ENCODE measurements around the gene PRR20G. TPM values are rescaled to one million over a fixed set of nuclear protein-coding genes. Genes with fewer than 3 reads are reported as not detected.

PRR20G gene
- polyA plus RNA-seq, 1 experiment = not detected

DNA sequence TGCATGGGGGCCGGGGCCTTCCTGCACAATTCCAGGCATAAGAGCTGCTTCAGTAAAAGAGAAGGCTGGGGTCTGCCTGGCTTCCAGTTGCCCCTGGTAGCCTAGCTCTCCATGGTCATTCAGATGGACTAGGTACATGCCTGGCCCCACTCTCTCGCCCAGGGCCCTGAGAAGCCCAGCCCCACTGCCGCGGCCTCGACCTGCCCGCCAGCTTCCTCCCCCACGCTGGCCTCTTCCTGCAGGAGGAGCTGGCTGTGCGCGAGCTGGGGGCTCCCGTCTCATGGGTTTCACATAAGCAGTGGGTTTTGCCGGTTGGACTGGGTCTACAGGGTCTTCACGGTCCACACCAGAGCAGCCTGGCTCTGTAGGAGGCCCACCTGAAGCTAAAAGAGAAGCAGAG, 3.6 kb downstream of the PRR20G start:
- ChIA-PET POLR2A (no interaction called here), CTCF (interaction anchor here (0.6 kb wide), 1 partner anchor 63 kb away, joined by 3 read pairs; no protein-coding TSS in a partner anchor)
- DNase-seq (ENCODE audit: low read depth) = no peak
- no peak for TF ChIP-seq CTCF (IDR thresholded peaks at IDR 0.05; ENCODE audit: insufficient read depth, low read depth, low read length)
- Histone ChIP-seq H3K4me3 (ENCODE audit: low read depth, low read length) (no peak overlapping the region), H3K27me3 (ENCODE audit: control insufficient read depth, insufficient read depth, low read length) (no peaks in the 10 kb centered on the region), H3K36me3 (ENCODE audit: control insufficient read depth, insufficient read depth, low read length) (no peaks in the 10 kb centered on the region)

GRCh38 chr3:127277561-127277960, 10.3 kb downstream of the PRR20G start:
- H3K27me3 ChIP-seq (ENCODE audit: control insufficient read depth, insufficient read depth, low read length) = no peaks in the 10 kb centered on the region
- no peak for DNase-seq (ENCODE audit: low read depth)
- H3K36me3 ChIP-seq (ENCODE audit: control insufficient read depth, insufficient read depth, low read length) = no peaks in the 10 kb centered on the region
- no peak for TF ChIP-seq CTCF (IDR thresholded peaks at IDR 0.05; ENCODE audit: insufficient read depth, low read depth, low read length)
- H3K4me3 ChIP-seq (ENCODE audit: low read depth, low read length) = no peak overlapping the region
- POLR2A ChIA-PET = no interaction called here
- CTCF ChIA-PET = interaction anchor here (1.7 kb wide), 1 partner anchor 11 kb away, joined by 4 read pairs; no protein-coding TSS in a partner anchor

- POLR2A ChIA-PET = no interaction called here
- no peaks in the 10 kb centered on the region for H3K27me3 ChIP-seq (ENCODE audit: control insufficient read depth, insufficient read depth, low read length)
- CTCF ChIA-PET = no interaction called here
- H3K4me3 ChIP-seq (ENCODE audit: low read depth, low read length) = no peak overlapping the region
- TF ChIP-seq CTCF (IDR thresholded peaks at IDR 0.05; ENCODE audit: insufficient read depth, low read depth, low read length) = no peak
- H3K36me3 ChIP-seq (ENCODE audit: control insufficient read depth, insufficient read depth, low read length) = no peaks in the 10 kb centered on the region
- no peak for DNase-seq (ENCODE audit: low read depth)
These were observed 10.9 kb downstream of the PRR20G start for GRCh38 chr3:127276995-127277394.

DNA sequence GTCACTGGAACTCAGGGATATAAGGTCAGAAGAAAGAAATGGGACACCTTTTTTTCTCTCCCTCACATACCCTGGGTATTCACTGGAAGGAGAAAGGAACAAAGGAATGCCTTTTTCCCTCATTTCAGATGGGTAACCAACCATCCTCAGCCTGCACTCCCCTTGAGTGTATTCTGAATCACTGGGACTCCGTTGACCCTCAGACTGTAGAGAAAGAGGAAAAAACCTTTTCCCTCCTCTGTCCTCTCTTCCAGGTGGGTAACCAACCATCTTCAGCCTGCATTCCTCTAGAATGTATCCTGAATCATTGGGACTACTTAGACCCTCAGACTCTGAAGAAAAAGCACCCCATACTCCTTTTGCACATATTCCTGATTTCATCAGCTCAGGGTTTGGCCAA, 11.4 kb downstream of the PRR20G start:
- POLR2A ChIA-PET = no interaction called here
- DNase-seq (ENCODE audit: low read depth) = no peak
- CTCF ChIA-PET = no interaction called here
- no peak for TF ChIP-seq CTCF (IDR thresholded peaks at IDR 0.05; ENCODE audit: insufficient read depth, low read depth, low read length)
- Histone ChIP-seq H3K36me3 (ENCODE audit: control insufficient read depth, insufficient read depth, low read length) (no peaks in the 10 kb centered on the region), H3K27me3 (ENCODE audit: control insufficient read depth, insufficient read depth, low read length) (no peaks in the 10 kb centered on the region), H3K4me3 (ENCODE audit: low read depth, low read length) (no peak overlapping the region)

GRCh38 chr3:127275287-127275781, 12.5 kb downstream of the PRR20G start:
- POLR2A ChIA-PET = no interaction called here
- no peak for DNase-seq (ENCODE audit: low read depth)

More at GRCh38 chr3:127275287-127275781, 12.5 kb downstream of the PRR20G start:
- Histone ChIP-seq H3K36me3 (ENCODE audit: control insufficient read depth, insufficient read depth, low read length) (no peaks in the 10 kb centered on the region), H3K4me3 (ENCODE audit: low read depth, low read length) (no peak overlapping the region), H3K27me3 (ENCODE audit: control insufficient read depth, insufficient read depth, low read length) (no peaks in the 10 kb centered on the region)
- no peak for TF ChIP-seq CTCF (IDR thresholded peaks at IDR 0.05; ENCODE audit: insufficient read depth, low read depth, low read length)
- CTCF ChIA-PET = no interaction called here
